ENCODE data around the gene TDRD3. TPM values are rescaled to one million over a fixed set of nuclear protein-coding genes. Genes with fewer than 3 reads are reported as not detected.

The TDRD3 gene
- total RNA-seq, 1 donor, result 17.3 TPM

DNA sequence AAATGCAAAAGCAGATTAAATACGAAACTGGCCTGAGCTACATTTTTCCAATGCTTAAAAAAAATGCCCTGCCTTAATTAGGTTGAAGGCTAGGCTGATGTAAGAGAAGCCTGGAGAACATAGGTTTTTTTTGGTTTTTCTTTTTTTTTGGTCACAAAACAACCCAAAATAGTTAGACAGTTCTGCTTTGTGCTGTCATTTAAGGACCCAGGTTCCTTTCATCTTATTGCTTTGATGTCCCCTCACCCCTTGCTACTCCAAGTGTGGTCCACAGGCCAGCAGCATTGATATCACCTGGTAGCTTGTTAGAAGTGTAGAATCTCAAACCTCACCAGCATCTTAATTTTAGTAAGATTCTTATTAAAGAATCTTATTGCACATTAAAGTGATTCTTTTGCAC is 14.4 kb downstream of the TDRD3 start:
- H3K4me3 ChIP-seq (ENCODE audit: low read depth, low read length), result no peak overlapping the region
- no peak for DNase-seq (ENCODE audit: low read depth)
- TF ChIP-seq, protein P1, sequence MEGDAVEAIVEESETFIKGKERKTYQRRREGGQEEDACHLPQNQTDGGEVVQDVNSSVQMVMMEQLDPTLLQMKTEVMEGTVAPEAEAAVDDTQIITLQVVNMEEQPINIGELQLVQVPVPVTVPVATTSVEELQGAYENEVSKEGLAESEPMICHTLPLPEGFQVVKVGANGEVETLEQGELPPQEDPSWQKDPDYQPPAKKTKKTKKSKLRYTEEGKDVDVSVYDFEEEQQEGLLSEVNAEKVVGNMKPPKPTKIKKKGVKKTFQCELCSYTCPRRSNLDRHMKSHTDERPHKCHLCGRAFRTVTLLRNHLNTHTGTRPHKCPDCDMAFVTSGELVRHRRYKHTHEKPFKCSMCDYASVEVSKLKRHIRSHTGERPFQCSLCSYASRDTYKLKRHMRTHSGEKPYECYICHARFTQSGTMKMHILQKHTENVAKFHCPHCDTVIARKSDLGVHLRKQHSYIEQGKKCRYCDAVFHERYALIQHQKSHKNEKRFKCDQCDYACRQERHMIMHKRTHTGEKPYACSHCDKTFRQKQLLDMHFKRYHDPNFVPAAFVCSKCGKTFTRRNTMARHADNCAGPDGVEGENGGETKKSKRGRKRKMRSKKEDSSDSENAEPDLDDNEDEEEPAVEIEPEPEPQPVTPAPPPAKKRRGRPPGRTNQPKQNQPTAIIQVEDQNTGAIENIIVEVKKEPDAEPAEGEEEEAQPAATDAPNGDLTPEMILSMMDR (IDR thresholded peaks at IDR 0.05; ENCODE audit: insufficient read depth, low read depth, low read length), result no peak

DNA sequence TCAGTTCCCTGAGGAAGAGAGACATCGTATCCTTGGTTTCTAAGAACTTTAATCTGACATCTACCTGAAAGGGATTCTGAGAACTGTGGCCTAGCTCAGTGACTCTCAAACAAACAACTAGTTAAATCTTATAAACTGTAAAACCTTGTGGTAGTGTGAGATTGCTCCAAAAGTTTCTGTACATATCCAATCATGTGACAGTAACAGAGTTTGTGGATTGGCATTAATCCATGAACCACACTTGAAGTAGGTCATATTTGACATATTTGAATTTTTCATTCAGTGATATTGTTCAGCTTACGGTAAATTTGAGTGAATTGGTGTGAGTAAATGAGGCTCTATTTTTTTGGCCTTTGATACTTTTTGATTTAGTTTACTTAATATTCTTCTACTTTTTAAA is 15.0 kb downstream of the TDRD3 start:
- TF ChIP-seq, protein P1 (IDR thresholded peaks at IDR 0.05; ENCODE audit: insufficient read depth, low read depth, low read length), result no peak
- H3K4me3 ChIP-seq (ENCODE audit: low read depth, low read length), result no peak overlapping the region
- DNase-seq (ENCODE audit: low read depth), result no peak

DNA sequence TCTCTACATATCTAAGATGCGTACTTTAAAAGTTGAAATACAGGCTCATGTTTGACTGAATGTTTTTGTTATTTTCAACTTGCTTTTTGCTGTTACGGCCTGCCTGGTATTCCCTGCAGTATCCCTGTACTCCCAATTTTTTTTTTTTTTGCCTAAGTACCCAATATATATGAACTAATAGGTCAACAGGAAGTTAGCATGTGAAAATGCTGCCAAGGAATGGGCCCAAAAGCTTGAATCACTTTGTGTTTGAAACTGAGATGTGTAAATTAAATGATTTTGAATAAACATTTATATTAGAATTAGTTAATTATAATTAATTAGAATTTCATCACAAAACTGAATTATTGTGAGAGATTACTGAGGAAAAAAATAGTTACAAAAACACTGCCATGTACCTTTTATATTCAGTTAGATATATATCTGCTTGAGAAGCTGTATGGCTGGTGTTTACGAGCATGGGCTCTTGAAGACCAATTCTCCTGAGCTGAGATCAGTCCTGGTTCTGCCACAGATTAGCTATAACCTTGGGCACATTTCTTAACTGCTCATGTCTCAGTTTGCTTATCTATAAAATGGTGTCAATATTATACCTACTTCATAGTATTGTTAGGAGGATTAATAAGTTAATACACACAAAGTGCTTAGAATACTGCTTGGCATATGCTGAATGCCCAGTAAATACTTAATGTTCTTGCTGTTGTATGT is 16.0 kb downstream of the TDRD3 start:
- TF ChIP-seq, protein P1 (IDR thresholded peaks at IDR 0.05; ENCODE audit: insufficient read depth, low read depth, low read length), result no peak
- no peak for DNase-seq (ENCODE audit: low read depth)

DNA sequence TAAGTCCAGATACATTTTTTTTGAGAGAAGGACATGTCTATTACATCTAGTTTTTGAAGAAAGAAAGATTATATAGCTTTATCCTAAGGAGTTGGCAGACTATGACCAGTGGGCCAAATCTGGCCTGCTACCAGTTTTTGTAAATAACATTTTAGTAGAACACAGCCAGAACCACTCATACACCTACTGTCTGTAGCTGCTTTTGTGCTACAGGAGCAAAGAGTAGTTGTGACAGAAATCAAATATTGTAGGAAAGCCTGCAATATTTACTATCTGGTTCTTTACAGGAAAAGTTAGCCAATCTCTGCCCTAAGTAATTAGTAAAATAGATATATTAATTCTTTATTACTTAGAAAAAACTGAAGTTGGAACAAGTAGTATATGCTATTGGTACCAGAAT is 17.2 kb downstream of the TDRD3 start:
- TF ChIP-seq, protein P1 (IDR thresholded peaks at IDR 0.05; ENCODE audit: insufficient read depth, low read depth, low read length), result no peak
- H3K4me3 ChIP-seq (ENCODE audit: low read depth, low read length), result no peak overlapping the region
- no peak for DNase-seq (ENCODE audit: low read depth)

More for the DNA sequence above, 16.0 kb downstream of the TDRD3 start:
- H3K4me3 ChIP-seq (ENCODE audit: low read depth, low read length), result no peak overlapping the region

DNA sequence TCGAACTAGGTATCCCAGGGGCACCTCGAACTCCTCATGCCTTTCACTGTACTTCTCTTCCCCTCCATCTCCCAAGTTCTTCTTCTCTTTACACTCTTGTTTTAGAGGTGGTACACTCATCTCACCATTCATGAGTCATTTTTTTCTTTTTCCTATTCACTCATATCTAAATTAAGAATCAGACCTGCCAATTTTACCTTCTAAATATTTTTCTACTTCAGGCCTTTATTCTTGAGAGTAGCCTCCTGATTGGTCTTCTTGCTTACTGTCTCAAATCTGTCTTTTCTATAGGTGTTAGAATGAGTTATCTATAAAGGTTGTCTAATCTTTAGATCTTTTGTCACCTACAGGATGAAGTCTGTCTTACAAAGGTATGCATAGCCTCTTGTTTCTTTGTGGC is 20.7 kb downstream of the TDRD3 start:
- H3K4me3 ChIP-seq (ENCODE audit: low read depth, low read length), result no peak overlapping the region
- no peak for DNase-seq (ENCODE audit: low read depth)
- TF ChIP-seq, protein P1 (IDR thresholded peaks at IDR 0.05; ENCODE audit: insufficient read depth, low read depth, low read length), result no peak

DNA sequence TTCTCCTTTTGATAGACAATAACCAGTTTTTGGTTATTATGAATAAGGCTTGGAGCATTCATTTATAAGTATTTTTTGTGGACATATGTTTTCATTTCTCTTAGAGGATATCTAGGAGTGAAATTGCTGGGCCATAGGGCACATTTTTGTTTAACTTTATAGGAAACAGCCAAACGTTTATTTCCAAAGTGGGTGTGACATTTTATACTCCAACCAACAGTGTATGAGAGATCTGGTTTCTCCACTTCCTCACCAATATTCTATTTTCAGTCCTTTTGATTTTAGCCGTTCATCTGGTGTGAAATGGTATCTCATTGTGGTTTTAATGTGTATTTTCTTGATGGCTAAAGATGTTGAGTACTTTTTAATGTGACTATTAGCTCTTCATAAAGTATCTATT is 21.9 kb downstream of the TDRD3 start:
- DNase-seq (ENCODE audit: low read depth), result no peak
- H3K4me3 ChIP-seq (ENCODE audit: low read depth, low read length), result no peak overlapping the region
- TF ChIP-seq, protein P1 (IDR thresholded peaks at IDR 0.05; ENCODE audit: insufficient read depth, low read depth, low read length), result no peak

DNA sequence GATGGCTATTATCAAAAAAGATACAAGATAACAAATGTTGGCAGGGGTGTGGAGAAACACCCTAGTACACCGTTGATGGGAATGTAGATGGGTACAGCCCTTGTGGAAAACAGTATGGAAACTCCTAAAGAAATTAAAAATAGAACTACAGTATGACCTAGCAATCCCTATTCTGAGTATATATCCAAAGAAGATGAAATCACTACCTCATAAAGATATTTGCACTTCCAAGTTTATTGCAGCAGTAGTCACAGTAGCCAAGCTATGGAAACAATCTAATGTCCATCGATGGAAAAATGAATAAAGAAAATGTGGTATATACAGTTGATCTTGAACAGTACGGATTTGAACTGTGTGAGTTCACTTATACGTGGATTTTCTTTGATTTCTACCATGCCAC is 28.3 kb downstream of the TDRD3 start:
- no peak for DNase-seq (ENCODE audit: low read depth)
- H3K4me3 ChIP-seq (ENCODE audit: low read depth, low read length), result no peak overlapping the region
- TF ChIP-seq, protein P1 (IDR thresholded peaks at IDR 0.05; ENCODE audit: insufficient read depth, low read depth, low read length), result no peak

Data from fibroblast of villous mesenchyme (primary cell).